GM18508 (cell line): Measurements from ENCODE around the gene SLC25A51.

Experiments
- ATAC-seq: cut with Tn5 transposase; IDR thresholded peaks from one replicate; pipeline ENCODE4 v1.9.1; 2021; ENCODE audit warnings: moderate number of reproducible peaks; ENCODE audit not compliant: insufficient read depth, unreplicated experiment

Gene SLC25A51

DNA sequence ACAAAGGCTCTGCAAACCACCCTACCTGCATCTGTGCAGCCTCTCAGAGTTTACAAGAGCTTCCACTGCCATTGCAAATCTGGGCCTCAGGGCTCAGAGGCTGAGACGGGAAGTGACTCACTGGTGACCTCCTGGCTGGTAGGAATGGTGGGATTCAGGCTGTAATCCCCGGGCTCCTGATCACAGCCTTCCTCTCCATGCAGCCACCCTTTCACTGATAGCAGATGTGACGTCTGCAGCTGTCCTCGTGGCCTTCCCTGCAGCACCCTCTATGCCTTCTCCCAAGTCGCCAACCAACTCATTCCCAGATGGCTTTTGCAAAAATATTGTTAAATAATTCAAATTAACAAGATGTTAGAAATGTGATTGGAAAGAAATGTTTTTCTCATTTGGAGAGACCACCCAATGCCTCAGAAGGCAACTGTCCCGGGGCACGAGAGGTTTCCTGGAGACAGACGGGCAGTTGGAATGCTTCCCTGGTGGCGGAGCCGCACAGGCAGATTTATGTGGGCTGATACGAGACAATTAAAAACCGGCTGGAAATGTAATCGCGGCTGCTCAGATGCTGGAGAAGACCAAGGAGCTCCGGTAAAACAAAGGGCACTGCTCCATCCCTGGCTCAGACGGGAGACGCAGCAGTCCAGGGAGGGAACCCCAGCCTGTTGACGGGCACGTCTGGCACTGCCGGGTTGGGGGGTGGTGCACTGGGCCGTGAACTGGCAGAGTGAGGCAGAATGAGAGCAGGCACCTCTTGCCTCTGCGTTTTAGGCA lies 34.4 kb upstream of the SLC25A51 start:
- ATAC-seq: no peak

DNA sequence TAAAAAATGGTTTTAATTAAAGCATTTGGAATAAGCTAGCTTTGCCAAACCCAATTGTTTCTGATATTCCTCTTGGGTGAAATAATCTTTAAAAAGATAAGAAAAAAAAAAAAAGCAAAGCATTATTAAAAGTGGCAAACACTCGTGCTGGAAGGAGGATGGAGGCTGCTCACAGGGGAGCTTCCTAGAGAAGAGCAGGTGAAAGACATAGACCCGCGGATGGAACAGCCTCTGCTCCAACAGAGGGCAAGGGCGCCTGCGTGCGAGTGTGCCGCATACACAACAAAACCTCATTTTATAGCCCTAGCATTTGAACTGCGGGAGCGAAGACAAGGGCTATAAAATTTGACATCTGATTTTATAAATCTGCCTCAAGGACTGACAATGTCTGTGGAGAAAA lies 33.4 kb upstream of the SLC25A51 start:
- ATAC-seq: no peak

DNA sequence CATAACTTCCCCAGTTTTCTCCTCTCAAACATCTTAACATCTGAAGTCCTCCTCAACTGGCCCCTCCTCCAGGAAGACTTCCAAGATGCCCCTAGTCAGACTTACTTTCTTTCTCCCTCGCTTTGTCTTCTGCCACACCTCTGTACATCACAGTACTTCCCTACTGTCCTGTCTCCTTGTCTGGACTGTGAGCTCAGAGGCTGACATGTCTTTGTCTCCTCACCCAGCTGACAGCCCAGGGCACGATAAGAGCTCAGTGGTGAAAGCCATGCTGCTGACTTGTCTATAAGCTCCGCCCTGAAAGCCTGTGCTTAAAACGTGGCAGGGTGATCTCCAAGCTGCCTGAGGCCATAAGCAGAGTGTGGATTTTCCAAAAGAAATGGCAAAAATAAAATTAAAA lies 33.0 kb upstream of the SLC25A51 start:
- no peak for ATAC-seq

DNA sequence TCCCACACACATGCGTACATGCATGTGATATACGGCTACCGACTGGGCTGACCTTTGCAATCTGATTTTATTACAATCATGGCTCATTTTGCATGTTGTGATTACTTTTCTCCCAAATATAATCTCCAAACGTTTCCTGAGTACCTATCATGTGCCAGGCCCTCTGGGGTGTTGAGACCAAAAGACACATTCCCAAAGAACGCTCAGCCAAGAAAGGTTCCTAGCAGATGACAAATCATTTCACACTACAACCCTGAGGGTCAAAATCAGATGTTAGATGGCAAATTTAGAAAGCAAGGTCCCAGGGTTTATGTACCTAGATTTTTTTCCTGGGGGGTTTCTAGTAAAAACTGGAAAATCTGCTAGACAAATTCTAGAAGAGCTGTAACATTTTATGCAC lies 32.4 kb upstream of the SLC25A51 start:
- ATAC-seq: no peak

DNA sequence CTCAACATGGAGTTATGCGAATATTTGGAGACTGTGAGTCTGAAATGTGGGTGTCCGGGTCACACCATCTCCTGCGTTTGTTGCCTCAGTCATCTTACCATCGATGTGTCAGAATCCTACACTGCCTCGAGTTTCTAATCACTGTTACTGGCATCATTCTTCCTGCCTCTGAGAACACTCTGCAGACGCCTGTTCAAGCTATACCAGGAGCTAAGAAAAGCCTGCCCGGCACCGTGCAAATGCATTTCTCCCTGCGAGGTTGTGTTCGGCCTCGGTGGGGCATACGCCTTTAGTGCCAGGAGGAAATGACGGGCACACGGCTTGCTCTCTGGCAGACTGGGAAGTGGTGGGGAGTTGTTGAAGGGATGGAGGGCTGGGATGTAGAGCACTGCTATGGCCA lies 31.2 kb upstream of the SLC25A51 start:
- no peak for ATAC-seq

DNA sequence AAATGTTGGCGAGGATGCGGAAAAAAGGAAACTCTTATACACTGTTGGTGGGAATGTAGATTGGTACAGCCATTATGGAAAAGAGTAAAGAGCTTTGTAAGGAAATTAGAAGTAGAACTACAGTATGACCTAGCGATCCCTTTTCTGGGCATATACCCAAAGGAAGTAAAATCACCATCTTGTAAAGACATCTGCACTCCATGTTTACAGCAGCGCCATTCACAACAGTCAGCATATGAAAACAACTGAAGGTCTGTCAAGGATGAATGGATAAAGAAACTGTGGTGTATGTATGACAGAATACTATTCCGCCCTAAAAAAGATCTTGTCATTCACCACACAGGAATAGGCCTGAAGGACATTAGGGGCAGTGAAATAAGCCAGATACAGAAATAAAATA lies 27.7 kb upstream of the SLC25A51 start:
- no peak for ATAC-seq

DNA sequence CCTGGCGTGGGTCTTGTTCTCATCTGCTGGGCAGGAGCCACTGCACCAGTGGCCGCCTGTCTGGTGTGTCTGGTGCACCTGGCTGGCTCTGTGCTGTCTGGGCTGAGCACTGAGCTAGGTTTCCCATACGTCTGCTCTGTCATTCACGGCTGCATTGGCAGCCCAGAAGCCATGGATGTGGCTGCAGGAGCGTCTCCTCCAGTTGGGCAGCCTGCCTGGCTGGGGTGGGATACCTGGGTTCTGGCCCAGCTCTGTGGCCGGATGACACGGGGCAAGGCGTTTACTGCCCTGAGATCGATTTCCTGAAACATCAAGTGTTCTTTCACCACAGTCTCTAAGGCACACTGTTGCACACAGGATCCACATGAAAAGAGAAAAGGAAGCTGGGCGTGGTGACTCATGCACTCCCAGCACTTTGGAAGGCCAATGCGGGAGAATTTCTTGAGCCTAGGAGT lies 25.5 kb upstream of the SLC25A51 start:
- no peak for ATAC-seq

DNA sequence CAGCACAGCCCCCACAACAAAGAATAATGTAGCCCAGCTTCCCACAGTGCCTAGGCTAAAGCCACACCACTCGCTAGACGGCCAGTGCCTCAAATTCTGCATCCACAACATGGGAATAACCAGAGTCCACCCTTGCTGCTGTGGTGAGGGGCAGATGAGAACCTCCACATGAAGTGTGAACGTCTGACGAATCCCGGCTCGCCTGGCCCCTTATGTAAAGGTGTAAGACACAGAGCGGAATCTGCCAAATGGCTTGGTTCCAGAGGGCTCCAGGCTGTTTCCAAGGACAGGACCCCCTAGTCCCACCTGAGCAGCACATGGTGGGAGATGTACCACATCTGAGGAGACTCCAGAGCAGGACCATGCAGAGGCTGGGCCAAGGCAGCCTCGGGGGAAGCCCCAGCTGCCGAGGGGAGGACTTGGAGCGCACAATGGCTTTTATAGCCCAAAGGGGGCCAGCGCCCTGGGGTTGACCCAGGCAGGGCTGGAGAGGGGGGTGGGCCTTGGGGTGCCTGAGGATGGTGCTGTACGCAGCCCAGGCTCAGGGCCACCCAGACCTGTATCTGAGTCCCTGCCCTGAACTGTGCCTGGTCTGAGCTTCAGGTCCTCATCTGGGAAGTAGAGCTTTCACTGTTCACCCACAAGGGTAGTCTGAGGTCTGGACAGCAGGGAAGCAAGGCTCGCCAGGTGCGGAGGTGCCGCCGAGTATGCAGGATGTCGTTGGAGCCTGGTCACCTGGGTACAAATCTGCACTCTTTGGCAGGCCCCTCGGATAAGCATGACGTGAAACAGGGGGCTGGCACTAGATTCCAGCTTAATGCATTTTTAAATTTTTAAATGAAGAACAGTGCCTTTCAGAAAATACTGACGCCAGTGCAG lies 24.9 kb upstream of the SLC25A51 start:
- ATAC-seq: no peak

DNA sequence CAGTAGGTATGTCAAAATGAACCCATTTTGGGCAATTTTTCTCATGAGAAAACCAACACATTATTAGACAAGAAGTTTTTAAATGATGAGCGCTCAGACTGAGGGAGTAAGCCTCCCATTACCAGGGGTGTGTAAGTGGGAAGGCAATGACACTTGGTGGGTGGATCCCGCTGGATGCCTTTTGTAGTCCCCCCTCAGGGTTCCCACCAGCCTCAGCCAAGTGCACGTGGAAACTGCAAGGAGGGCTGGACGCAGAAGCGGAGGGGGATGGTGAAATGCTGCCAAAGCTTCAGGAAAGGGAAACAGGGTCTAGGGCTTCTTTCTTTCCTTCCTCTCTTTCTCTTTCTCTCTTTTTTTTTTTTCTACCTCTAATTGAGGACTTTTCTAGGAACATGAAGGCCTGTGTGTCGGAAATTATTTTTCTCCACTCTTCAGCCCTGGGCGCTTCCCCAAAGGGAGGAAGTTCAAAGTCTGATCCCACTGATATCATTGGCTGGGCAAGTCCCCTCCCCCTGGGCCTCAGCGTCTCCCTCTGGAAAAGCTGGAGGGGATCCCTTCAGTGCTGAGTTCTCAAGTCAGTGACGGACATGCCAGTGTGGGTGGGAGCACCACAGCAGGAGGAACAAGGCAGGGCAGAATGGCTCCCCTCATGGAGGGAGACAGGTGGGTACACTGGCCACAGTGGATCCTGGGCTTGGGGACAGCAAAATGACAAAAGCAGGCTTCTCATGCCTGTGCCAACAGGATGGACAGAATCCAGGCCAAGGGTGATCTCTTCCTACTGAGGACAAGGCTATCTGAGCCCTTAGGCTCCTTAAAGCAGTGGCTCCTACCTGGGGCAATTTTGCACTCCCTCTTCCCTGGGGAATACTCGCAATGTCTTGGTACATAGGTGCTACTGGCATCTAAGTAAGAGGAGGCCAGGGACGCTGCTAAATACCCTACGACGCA lies 23.9 kb upstream of the SLC25A51 start:
- no peak for ATAC-seq

DNA sequence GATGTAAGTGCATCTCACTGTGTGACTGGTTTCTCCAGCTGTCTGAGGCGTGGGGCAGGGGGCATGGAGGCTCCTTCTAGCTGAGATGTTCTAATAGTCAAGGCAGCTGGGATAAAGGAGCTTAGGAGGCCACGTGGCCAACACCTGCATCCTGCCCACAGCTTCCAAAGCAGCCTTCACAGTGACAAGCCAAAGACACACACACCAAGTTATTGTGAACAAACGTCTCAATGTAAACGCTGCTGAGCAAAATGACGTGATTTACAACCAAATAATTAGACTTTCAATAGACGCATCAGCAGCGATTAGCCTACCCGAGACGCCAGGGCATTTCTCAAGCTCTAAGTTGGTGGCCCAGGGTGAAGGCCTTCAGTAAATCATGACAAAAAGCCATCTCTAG lies 23.2 kb upstream of the SLC25A51 start:
- ATAC-seq: no peak

DNA sequence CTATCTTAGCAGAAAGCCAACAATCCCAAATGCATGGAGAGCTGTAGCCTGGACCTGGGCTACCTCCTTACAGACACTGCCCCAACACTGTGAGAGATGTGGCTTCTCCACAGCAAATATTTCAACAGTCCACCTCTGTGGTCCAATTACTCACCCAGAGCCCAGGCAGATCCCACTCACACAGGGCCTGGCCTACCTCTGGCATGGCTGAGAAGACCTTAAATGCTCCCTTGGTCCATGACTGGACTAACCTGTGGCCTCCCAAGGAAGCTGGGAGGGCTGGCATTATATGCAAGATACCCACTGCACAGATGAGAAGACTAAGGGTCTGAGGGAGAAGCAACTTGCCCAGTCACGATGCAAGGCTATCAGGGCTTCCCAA lies 22.8 kb upstream of the SLC25A51 start:
- no peak for ATAC-seq

DNA sequence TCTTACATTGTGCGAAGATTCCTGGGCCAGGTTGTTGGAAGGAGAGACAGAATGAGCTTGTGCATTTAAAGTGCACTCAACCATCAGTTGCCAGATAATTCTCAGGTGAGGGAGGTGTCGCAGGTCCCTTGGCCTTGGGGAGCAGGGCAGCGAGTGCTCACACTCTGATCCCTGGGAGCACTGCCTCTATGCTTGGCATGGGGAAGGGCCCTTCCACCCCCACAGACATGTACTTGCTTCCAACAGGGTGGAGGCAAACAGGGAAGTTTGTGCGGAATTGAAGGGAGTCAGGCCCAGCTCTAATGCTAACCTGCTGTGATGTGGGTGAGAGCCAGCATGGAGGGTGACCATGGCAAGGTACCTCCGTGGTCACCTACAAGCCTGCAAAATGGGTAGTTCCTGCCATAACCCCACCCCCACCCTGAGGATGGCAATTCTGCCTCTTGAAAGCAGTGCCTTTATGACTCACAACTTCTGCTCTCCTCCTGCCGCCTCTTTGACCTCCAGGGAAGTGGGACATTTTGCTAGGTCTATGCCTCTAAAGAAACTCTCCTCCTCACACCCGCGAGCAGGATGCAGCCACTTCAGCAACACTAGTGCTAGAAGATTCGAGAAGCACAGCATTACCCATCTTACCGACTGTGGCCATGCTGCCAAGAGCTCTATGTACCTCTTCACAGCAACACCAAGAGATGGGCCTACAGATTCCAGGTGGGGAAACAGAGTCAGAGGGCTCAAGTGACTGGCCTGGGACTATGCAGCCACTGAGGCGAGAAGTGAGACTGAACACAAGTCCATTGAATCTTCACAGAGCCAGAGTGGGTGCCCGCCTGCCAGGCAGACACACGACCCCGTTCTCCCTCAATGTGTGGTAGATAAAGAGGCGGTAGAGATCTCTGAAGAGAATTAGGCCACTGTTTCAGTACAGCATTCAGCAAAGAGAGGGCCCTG lies 22.1 kb upstream of the SLC25A51 start:
- no peak for ATAC-seq

DNA sequence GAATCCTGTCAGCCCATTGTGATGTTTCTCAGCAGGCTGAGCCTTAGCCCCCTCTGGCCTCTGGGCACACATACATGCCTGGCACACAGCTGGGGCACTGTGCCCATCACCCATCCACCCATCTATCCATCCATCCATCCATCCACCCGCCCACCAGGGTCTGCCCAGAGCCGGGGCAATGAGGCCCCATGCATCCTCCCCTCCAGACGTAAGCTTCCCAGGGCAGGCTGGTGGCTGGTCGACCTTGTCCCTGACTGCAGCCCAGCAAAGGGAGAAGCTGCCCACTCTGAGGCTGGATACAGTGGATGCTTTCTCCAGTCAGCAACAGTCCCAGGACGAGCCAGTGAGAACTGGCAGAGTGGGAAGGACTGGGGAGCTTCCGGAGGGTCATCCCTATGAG lies 21.1 kb upstream of the SLC25A51 start:
- ATAC-seq: no peak

DNA sequence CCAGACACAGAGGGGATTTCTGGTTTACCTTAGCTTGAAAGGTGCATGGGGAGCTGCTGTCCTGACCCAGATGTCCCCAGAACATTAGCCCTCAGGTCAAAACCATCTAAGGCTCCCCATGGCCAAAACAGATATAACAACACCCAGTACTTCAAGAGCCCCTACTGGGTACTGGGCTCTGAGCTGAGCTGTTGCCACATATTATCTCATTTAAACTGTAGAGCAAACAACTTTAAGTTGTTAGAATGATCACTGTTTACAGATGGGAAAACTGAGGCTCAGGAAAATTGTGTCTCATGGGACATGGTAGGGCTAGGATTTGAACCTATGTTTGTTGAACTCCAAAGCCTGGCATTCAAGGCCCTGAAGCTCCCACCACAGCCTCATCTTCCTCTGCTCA lies 20.6 kb upstream of the SLC25A51 start:
- ATAC-seq: no peak

DNA sequence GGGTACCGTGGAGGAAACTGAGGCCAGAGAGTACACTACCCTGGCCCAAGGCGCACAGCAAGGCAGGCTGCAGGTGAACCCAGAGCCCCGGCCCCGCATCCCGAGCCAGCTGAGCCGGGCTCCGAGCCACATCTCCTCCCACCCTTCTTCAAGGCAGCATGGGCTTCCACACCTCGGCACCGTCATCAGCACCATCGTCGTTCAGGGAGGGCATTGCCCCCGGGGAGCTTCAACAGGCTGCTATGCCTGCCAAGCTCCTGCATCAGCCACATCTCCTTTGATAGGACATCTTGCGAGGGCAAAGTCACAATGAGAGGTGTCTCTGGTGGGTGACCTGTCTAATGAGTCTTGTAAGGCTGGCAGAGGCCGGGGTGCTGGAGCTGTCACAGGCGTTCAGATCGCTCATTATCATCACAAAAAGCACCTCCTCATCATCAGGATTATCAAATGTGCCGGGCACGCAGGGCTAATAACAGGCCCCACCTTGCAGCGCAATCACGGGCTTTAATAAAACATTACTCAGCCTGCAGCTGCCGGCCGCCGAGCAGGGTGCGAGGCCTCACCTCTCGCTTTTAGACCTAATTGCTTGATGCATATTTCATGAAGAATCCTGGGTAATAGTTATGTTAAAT lies 20.0 kb upstream of the SLC25A51 start:
- ATAC-seq: no peak

DNA sequence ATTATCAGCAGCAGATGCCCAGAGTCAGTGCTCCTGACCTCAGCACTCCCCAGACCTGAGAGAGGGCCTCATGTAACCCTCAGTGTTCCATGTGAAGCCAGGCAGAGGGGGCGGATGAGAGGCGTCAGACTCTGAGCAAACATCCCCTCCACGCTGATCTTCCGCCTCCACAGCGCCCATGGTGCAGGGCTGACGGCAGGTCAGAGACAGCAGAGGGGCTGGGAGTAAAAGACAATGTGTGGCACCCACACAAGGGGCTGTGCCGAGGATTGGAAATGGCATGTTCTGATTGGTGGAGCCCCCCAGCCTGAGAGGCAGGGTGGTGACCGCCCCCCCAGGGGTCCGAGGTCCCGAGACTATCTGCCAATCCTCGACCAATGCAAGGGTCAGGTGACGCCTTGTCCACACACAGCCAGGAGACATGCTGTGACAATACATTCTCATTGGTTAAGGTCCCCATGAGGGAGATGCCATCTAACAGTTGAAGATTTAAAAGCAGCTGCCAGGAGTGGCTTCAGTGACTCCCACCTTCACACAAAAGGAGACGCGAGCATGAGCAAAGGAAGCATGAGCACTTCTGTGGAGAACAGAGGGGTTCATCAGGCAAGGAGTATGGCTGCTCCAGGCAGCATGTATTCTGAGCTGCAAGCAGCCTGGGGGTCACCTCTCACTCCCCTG lies 19.3 kb upstream of the SLC25A51 start:
- no peak for ATAC-seq

DNA sequence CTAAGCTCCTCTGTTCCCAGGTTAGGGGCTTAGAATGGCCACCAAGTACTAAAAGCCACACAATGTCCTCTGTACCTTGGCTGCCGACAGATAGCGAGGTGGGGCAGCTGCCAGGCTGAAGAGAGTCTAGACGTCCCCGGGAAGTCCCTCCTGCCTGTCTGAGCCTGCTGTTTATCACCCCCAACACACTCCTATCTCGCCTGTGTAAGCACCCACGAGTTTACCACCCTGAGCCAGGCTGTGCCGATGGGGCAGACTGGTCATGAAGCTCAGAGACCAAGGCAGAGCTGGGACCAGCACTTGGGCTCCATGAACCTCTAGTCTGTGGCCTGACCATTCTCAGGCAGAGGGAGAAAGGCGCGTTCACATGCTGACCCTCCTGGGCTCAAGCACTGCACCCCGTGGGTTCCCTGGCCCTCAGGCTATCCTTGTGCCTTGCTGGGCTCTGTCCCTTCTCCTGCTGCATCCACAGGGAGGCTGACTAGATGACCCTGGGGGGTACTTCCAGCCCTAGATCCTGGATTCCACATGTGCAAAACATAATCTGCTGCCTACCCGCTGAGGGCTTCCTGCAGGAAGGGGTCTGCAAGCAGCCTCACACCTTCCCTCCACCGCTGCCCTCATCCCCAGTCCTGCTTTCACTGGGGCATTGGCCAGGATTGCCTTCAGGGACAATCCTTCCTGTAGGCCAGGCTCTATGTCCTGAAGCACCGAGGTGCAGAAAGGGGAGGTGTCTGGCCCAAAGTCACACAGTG lies 18.6 kb upstream of the SLC25A51 start:
- ATAC-seq: no peak
